GM21786 (cell line): ENCODE data around the gene RAMP3.
A peak's percentile ranks its signal among the peaks of the same experiment; 100 is the strongest.
"Not testable (repeated sequence)": the region's sequence is repeated elsewhere in the genome, so short reads cannot be mapped to it uniquely, and the experiment has no call there.

ENCODE experiments used
- ATAC-seq: cut with Tn5 transposase; IDR thresholded peaks from one replicate; pipeline ENCODE4 v1.9.1; 2021; ENCODE audit not compliant: unreplicated experiment

RAMP3 gene

GRCh38 chr7:45157653-45158401 lies at the start of gene RAMP3:
RAMP3 (plus strand) TSS chr7:45157791; CDS start chr7:45157829, 38 bp downstream.
- no peak for ATAC-seq

GRCh38 chr7:45108863-45109262 lies 48.7 kb upstream of the RAMP3 start:
- no peak for ATAC-seq

DNA sequence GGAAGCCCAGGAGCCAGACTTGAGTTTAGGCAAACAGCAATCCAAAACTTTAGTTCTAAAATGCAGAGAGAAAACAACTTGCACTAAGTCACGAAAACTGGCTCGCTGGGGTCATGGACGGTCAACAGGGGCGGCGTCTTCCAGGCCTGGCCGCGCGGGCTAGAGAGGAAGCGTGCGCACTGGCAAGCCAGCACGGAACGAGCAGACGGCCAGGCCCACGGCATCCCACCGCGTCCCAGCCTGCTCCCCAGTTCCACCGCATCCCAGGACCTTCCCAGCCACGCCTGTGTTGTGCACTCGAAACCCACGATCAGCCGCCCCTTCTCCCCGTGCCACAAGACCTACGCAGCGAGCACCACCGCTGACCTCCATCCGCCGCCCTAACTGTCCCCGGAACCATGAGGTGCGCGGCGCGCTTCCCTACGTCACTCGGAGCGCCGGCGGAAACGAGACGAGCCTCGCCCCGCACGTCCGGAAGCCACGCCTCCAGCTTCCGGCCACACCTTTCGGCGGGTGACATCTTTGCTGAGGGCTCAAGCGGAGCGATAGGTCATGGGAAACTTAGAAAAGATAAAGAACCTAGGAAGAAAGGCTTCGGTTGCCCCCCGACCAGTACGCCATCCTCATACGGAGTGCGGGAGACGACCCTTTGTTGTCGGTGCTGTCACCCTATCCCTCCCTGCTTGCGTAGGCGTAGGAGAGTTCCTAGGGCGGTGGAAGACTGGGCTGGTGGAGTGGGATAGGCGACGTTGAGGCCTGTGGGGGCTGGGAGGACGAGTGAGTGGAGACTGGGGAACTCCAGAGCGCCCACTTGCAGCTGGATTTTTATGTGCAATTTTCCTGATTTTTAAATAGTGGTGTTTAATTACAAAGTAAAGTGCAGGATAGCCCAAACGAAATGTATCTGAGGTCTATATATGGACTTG lies 46.0 kb upstream of the RAMP3 start, which contains the start of gene TBRG4:
Gene TBRG4 (minus strand): TSS at position 400 of the 926 bp plus-strand sequence. CDS start 2,460 bp downstream, outside the sequence.
- ATAC-seq = peak; percentile 90

- no peak for ATAC-seq
Observed at GRCh38 chr7:45112648-45113047, 44.9 kb upstream of the RAMP3 start.

DNA sequence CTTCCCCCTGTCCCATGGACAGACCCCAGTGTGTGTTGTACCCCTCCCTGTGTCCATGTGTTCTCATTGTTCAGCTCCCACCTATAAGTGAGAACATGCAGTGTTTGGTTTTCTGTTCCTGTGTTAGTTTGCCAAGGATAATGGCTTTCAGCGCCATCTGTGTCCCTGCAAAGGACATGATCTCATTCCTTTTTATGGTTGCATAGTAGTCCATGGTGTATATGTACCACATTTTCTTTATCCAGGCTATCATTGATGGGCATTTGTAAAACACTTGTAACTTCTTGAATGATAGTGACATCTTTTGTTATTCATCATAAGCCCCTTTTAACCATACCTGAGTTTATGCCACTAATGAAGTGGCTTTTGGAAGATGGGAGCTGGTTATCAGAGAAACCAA lies 43.3 kb upstream of the RAMP3 start:
- ATAC-seq = not testable (repeated sequence)

- no peak for ATAC-seq
Observed at GRCh38 chr7:45114926-45115325, 42.7 kb upstream of the RAMP3 start.

GRCh38 chr7:45116048-45116447 lies 41.5 kb upstream of the RAMP3 start:
- ATAC-seq = no peak

DNA sequence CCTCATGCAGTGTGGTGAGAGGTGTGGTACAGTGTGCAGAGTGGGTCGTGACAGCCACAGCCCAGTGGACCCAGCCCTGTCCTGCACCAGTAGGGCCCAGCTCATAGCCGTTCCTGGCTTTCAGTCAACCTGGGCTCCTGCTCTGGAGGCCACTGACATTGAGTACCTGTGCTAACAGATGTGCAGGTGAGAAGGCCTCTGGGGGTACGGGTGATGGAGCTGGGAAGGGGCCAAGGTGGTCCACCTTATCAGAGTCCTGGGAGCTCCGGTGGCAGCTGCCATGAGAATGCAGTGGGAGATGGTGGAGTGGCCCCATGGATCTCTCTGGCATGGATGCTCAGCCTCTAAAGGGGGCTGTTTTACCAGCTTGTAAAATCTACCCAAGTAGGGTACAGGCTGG lies 40.0 kb upstream of the RAMP3 start:
- ATAC-seq = no peak

DNA sequence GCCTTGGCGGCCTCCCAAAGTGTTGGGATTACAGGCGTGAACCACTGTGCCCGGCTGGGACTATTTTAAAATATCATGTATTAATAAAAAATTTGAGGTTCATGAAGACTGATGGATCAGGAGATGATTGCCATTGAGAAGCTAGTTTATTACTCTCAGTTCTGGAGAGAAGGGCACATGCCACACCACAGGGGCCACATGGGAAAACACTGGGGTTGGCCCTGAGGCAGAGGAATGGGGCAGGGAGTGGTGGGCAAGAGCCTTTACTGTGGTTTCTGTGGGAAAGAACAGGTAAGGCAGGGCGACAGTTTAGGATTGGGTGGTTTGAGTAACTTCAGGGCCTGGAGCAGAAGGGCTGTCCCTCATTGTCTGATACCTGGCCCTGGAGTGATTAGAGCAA lies 39.3 kb upstream of the RAMP3 start:
- no peak for ATAC-seq

- ATAC-seq = peak; percentile 70
Observed at GRCh38 chr7:45118889-45119331, 38.7 kb upstream of the RAMP3 start.

DNA sequence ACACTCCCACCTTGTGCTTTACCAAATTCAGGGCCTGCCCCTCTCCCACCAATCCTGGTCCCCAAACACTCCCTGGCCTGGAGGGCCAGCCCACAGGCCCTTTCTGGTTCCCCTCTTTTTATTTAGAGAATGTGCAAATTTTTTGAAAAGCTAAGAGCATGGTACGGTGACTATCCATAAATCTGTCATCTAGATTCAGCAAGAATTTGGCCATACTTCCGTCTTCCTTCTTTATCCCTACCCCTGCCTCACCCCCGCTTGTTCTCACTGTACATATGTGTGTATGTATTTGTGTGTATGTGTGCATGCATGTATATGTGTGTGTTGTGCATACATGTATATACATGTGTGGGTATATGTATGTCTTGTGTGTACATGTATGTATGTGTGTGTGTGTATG lies 38.0 kb upstream of the RAMP3 start:
- no peak for ATAC-seq

DNA sequence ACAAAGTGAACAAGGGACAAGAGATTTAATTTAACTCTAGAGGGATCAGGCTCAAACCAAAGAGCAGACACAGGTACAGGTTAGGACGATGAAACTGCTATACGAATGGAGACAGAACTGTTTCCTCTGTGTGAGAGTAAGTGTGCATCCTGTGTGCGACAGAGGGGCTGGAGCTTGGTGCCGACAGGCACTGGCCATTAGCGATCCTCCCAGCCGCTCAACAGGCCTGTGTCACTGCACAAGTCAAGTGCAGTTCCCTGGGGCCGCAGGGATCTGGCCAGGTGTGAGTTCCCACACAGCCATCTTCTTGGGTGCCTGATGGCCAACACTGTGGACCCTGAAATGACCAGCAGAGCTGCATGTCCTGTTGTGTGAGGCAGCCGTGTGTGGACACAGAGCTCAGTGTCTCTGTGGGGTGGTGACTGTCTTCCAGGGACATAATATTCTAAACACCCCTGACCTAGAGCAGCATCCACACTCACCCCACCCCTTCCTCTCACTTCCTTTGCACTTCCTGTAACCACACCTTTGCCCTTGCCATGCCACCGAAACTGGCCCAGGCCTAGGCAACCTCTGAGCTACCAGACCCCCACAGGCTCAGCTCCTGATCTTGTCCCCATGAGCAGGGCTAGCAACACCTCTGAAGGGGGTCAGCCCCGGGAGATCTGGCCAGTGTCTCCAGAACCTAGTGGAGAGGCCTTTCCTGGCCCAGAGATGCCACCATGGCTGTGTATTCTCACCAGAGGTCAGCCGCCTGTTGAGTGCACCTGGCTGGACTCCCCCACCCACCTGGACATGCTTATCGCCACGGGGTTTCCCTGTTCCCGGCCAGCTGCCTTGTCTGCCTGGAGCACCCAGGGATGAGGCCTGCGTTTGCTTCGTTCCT lies 34.4 kb upstream of the RAMP3 start:
- ATAC-seq = no peak

- no peak for ATAC-seq
Observed at GRCh38 chr7:45123913-45124710, 33.5 kb upstream of the RAMP3 start.

DNA sequence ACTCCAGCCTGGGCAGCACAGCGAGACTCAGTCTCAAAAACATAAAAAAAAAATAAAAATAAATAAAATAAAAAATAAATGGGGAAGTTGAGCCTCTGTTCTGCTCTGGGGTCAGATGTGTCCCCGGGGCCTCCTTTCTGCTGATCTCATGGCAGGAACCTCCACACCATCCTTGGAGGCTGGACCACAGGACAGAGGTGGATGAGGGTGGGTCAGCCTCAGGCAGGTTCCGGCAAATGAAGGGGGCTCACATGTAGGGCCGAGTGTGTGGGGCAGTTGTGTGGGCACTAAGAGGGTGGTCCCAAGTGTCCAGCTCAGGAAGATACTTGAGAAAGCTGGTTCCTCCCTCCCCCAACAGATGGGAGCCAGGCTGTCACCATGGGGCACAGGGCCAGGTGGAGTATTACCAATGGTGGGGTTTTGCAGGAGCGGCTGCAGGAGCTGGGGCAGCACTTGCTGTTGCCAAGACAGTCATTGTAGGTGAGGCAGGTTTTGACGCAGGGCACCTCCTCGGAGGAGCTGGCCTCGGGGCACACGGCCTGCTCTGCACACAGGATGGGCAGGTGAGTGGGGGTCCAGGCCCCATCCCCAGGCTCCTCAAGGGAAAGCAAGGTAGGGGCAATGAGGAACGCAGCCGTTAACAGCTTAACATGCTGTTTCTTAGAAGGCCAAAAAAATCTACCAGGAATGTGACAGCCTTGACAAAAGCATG lies 32.2 kb upstream of the RAMP3 start:
- no peak for ATAC-seq

- ATAC-seq = no peak
Observed at GRCh38 chr7:45126201-45126600, 31.4 kb upstream of the RAMP3 start.

DNA sequence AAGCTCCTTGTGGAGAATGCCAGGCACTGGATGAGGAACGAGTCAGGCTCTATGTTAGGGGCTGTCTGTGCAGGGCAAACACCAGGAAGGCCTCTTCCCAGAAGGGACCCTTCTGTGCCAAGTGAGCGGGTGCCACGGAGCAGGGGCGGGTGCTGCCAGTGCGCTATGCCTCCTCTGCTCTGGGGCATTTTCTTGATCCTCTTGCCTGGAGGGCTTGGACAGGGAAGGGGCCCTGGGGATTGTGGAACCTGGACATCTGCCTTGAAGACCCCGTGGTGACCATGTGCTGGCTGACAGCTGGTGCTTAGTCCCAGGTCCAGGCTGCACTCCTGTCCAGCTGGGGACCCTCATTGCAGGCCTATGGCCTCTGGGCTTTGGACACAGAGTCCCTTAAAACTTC lies 30.7 kb upstream of the RAMP3 start:
- ATAC-seq = no peak

- ATAC-seq = no peak
Observed at GRCh38 chr7:45129181-45129800, 28.3 kb upstream of the RAMP3 start.

- no peak for ATAC-seq
Observed at GRCh38 chr7:45129906-45130305, 27.7 kb upstream of the RAMP3 start.

DNA sequence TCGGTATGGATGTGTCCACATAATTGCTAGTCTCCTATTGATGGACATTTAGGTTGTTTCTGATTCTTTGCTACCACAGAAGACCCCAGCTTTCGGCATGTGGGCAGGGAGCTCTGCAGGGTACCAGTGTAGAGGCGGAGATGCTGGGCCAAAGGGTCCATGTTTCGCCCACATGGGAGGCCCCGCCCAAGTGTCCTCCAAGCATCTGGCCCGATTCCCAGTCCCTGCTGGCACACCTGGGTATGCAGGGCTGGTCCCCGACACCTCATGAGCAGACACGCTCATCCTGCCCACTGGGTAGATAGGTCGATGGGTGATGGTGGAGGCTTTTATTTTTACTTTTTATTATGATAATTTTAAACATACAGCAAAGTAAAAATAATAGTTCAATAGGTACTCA lies 26.7 kb upstream of the RAMP3 start:
- no peak for ATAC-seq
